ENCODE results near the gene CABLES2. TPM values are rescaled to one million over a fixed set of nuclear protein-coding genes. Genes with fewer than 3 reads are reported as not detected.

The CABLES2 gene
- total and polyA plus RNA-seq, 4 experiments from 2014 or later, result 0.45 to 7.5 (median 3.8) TPM

DNA sequence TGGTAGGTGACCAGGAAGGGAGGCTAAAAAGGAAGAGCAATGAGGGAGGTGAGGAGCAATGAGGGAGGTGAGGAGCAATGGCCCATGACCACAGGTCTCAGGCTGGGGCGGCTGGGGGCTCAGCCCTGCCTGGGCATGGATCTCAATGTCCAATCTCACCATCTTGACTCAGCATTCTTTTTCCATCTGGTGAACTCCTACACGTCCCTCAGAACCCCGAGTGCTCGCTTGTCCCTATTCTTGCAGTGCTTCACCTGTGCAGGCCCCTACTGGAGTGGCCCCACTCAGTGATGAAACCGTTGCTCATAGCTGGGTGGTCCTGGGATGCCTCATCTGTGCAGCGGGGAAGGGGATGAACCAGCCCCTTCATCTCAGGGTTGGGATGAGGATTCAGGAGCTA lies 37.2 kb upstream of the CABLES2 start:
- ChIA-PET POLR2A (ENCODE audit: partially characterized antibody) (no interaction called here), CTCF (ENCODE audit: partially characterized antibody) (interaction anchor here (0.5 kb wide), 1 partner anchor 285 kb away, joined by 3 read pairs; no protein-coding TSS in a partner anchor)
- Mint-ChIP-seq H3K9me3 (peaks cover 0 to 2% (median 0%) of the 10 kb centered on the region in 8 donors), H3K27me3 (peaks cover 6 to 12% of the 10 kb centered on the region in 2 donors), H3K27ac (no peak overlapping the region), H3K4me1 (no peaks in the 10 kb centered on the region), H3K4me3 (no peak overlapping the region), H3K36me3 (no peaks in the 10 kb centered on the region)
- H3K9me3 ChIP-seq (ENCODE audit: control insufficient read depth in 1 of 2, low read length in 2 of 2), result no peaks in the 10 kb centered on the region
- H3K27ac ChIP-seq (ENCODE audit: low read depth, low read length), result no peak overlapping the region
- H3K27me3 ChIP-seq (ENCODE audit: insufficient read depth, low read length), result no peaks in the 10 kb centered on the region
- no peak for DNase-seq
- no peaks in the 10 kb centered on the region for H3K36me3 ChIP-seq (ENCODE audit: insufficient read depth, low read length)
- intact Hi-C loops (cut with micrococcal nuclease), result no loop called here
- no peak overlapping the region for H3K4me3 ChIP-seq (ENCODE audit: low read length in 2 of 2)
- no peaks in the 10 kb centered on the region for H3K4me1 ChIP-seq (ENCODE audit: insufficient read depth, low read length)

DNA sequence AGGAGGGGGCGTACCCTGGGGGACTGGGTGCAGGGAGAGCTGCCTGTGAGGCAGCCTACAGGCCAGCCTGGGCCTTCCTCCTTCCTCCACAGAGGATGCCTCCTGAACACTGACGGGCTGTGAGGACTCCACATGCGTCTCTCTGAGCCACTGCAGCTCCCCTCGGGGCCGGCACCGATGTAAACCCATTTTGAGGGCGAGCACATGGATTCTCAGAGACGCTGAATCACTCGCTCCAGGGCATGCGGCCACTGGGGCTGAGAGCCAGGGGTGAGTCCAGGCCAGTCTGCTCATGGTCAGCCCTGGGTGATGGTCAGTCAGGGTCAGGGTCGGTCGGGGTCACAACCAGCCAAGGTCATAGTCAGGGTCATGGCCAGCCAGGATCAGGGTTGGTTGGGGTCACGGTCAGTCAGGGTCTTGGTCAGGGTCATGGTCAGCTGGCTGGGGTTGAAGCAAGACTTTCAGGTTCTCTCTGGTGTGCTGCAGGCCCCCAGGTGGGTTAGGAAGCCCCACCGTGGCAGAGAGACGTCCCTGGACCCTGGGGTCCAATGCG lies 35.0 kb upstream of the CABLES2 start:
- peaks cover 0 to 2% (median 0%) of the 10 kb centered on the region in 8 donors for H3K9me3 Mint-ChIP-seq
- H3K27ac Mint-ChIP-seq, result no peak overlapping the region

DNA sequence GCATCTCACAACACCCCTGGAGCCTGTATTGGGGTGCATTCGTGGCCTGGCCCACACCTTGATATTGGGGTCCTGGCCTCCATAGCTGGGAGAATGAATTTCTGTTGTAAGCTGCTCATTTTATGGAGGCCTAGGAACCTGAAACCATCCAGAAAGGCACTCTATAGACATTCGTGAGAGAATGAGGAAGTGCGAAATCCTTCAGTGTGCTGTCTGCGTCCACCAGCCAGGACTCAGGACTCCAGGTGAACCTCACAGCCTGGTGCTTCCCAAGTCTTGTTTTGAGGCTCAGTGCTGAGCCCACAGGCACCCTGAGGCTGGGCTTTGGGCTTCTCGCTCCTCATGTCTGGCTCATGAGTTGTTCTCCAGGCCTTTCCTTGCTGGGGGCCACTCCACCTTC lies 32.1 kb upstream of the CABLES2 start:
- peaks cover 0 to 4% (median 0%) of the 10 kb centered on the region in 8 donors for H3K9me3 Mint-ChIP-seq
- DNase-seq, result no peak
- H3K27me3 Mint-ChIP-seq, result peaks cover 11 to 22% of the 10 kb centered on the region in 2 donors
- no peak overlapping the region for H3K4me3 Mint-ChIP-seq
- ChIA-PET CTCF (ENCODE audit: partially characterized antibody) (interaction anchor here (1.1 kb wide), 1 partner anchor 10 kb away, joined by 3 read pairs; no protein-coding TSS in a partner anchor), POLR2A (ENCODE audit: partially characterized antibody) (no interaction called here)
- H3K4me3 ChIP-seq (ENCODE audit: low read length in 2 of 2), result no peak overlapping the region
- no peaks in the 10 kb centered on the region for H3K4me1 ChIP-seq (ENCODE audit: insufficient read depth, low read length)
- H3K27ac Mint-ChIP-seq, result no peak overlapping the region
- H3K4me1 Mint-ChIP-seq, result no peaks in the 10 kb centered on the region
- H3K27me3 ChIP-seq (ENCODE audit: insufficient read depth, low read length), result peaks cover 4% of the 10 kb centered on the region
- intact Hi-C loops (cut with micrococcal nuclease), result no loop called here
- H3K36me3 ChIP-seq (ENCODE audit: insufficient read depth, low read length), result no peaks in the 10 kb centered on the region
- no peaks in the 10 kb centered on the region for H3K36me3 Mint-ChIP-seq
- no peaks in the 10 kb centered on the region for H3K9me3 ChIP-seq (ENCODE audit: control insufficient read depth in 1 of 2, low read length in 2 of 2)
- no peak overlapping the region for H3K27ac ChIP-seq (ENCODE audit: low read depth, low read length)

More for the DNA sequence above, 35.0 kb upstream of the CABLES2 start:
- intact Hi-C loops (cut with micrococcal nuclease), result no loop called here
- no peaks in the 10 kb centered on the region for H3K36me3 Mint-ChIP-seq
- ChIA-PET CTCF (ENCODE audit: partially characterized antibody) (interaction anchor here (1.2 kb wide), 1 partner anchor 11 kb away, joined by 3 read pairs; no protein-coding TSS in a partner anchor), POLR2A (ENCODE audit: partially characterized antibody) (no interaction called here)
- H3K27me3 ChIP-seq (ENCODE audit: insufficient read depth, low read length), result no peaks in the 10 kb centered on the region
- H3K4me1 ChIP-seq (ENCODE audit: insufficient read depth, low read length), result no peaks in the 10 kb centered on the region
- H3K4me3 Mint-ChIP-seq, result no peak overlapping the region
- no peak overlapping the region for H3K4me3 ChIP-seq (ENCODE audit: low read length in 2 of 2)
- H3K4me1 Mint-ChIP-seq, result no peaks in the 10 kb centered on the region
- no peak for DNase-seq
- H3K9me3 ChIP-seq (ENCODE audit: control insufficient read depth in 1 of 2, low read length in 2 of 2), result no peaks in the 10 kb centered on the region
- H3K27me3 Mint-ChIP-seq, result peaks cover 6 to 15% of the 10 kb centered on the region in 2 donors
- H3K36me3 ChIP-seq (ENCODE audit: insufficient read depth, low read length), result no peaks in the 10 kb centered on the region
- H3K27ac ChIP-seq (ENCODE audit: low read depth, low read length), result no peak overlapping the region

DNA sequence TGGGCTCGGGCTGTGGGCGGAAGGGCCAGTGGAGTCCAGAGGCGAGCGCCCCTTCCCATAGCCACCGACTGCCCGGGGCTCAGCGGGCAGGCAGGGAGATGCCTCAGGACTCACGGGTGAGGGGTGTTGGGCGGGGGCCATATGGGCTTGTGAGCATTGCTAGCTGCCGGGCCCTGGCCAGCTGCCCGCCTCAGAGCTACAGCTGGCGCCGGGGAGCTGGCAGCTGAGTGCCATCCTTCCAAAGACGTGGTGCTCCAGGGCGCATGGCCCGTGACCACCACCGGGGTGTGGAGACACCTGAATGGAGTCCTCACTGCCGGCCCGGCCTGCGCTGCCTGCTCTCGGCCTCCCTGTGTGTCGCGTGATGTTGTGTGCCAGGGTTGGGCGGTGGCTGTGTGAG lies 30.8 kb upstream of the CABLES2 start:
- Histone ChIP-seq H3K27me3 (ENCODE audit: insufficient read depth, low read length) (peaks cover 4% of the 10 kb centered on the region), H3K4me1 (ENCODE audit: insufficient read depth, low read length) (no peaks in the 10 kb centered on the region), H3K27ac (ENCODE audit: low read depth, low read length) (no peak overlapping the region), H3K9me3 (ENCODE audit: control insufficient read depth in 1 of 2, low read length in 2 of 2) (no peaks in the 10 kb centered on the region), H3K4me3 (ENCODE audit: low read length in 2 of 2) (no peak overlapping the region), H3K36me3 (ENCODE audit: insufficient read depth, low read length) (no peaks in the 10 kb centered on the region)
- H3K9me3 Mint-ChIP-seq, result peaks cover 0 to 4% (median 0%) of the 10 kb centered on the region in 8 donors
- intact Hi-C loops (cut with micrococcal nuclease), result no loop called here
- no peak for DNase-seq
- no peaks in the 10 kb centered on the region for H3K36me3 Mint-ChIP-seq
- CTCF ChIA-PET (ENCODE audit: partially characterized antibody), result no interaction called here
- POLR2A ChIA-PET (ENCODE audit: partially characterized antibody), result no interaction called here
- H3K4me1 Mint-ChIP-seq, result no peaks in the 10 kb centered on the region
- peaks cover 13 to 22% of the 10 kb centered on the region in 2 donors for H3K27me3 Mint-ChIP-seq
- H3K4me3 Mint-ChIP-seq, result no peak overlapping the region
- H3K27ac Mint-ChIP-seq, result peak overlapping the region in 1 of 7 donors; percentile 72

DNA sequence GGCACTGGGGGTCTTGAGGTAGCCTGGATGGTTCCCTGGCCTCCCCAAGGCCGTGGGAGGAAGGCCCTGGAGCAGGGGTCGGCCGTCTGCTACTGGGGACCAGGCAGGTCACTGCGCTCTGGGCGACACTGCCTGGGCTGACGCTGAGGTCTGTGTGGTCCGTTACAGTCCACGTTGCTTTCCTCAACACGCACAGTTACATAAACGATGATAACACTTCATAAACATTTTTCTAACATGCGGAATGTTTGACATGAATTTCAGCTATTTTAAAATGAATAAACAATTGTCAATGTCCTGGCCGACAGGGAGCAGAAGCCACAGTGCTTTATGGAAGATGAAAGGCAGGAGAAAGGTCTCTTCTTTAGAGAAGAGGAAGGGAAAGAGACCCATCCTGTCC lies 30.4 kb upstream of the CABLES2 start:
- Mint-ChIP-seq H3K4me3 (no peak overlapping the region), H3K27ac (no peak overlapping the region), H3K9me3 (peaks cover 0 to 4% (median 0%) of the 10 kb centered on the region in 8 donors), H3K36me3 (no peaks in the 10 kb centered on the region), H3K4me1 (no peaks in the 10 kb centered on the region), H3K27me3 (peaks cover 11 to 19% of the 10 kb centered on the region in 2 donors)
- Histone ChIP-seq H3K36me3 (ENCODE audit: insufficient read depth, low read length) (no peaks in the 10 kb centered on the region), H3K27ac (ENCODE audit: low read depth, low read length) (no peak overlapping the region), H3K27me3 (ENCODE audit: insufficient read depth, low read length) (peaks cover 4% of the 10 kb centered on the region), H3K9me3 (ENCODE audit: control insufficient read depth in 1 of 2, low read length in 2 of 2) (no peaks in the 10 kb centered on the region), H3K4me1 (ENCODE audit: insufficient read depth, low read length) (no peaks in the 10 kb centered on the region), H3K4me3 (ENCODE audit: low read length in 2 of 2) (no peak overlapping the region)
- intact Hi-C loops (cut with micrococcal nuclease), result no loop called here
- DNase-seq, result no peak
- ChIA-PET POLR2A (ENCODE audit: partially characterized antibody) (no interaction called here), CTCF (ENCODE audit: partially characterized antibody) (no interaction called here)

DNA sequence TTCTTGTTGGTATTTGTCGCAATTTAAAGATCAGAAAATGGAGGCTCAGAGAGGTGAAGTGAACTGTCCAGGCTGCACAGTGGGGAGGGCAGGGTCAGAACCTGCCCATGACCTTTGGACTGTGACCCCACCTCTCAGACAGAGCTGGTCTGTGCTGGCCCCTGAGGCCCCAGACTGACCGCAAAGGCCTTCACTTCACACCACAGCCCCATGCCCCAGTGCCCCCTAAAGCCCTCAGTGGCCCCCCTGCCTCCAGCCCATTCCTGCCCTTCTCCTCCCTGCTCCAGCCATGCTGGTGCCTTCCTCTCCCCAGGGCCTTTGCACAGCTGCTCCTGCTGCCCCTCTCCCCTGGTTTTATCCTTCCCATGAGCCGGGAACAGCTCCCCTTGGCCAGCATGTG lies 29.6 kb upstream of the CABLES2 start:
- H3K27me3 ChIP-seq (ENCODE audit: insufficient read depth, low read length), result peaks cover 4% of the 10 kb centered on the region
- ChIA-PET CTCF (ENCODE audit: partially characterized antibody) (no interaction called here), POLR2A (ENCODE audit: partially characterized antibody) (no interaction called here)
- no peak overlapping the region for H3K4me3 ChIP-seq (ENCODE audit: low read length in 2 of 2)
- Mint-ChIP-seq H3K27ac (no peak overlapping the region), H3K36me3 (no peaks in the 10 kb centered on the region), H3K27me3 (peaks cover 12 to 19% of the 10 kb centered on the region in 2 donors), H3K9me3 (peaks cover 0 to 4% (median 0%) of the 10 kb centered on the region in 8 donors), H3K4me1 (no peaks in the 10 kb centered on the region), H3K4me3 (no peak overlapping the region)
- intact Hi-C loops (cut with micrococcal nuclease), result no loop called here
- H3K36me3 ChIP-seq (ENCODE audit: insufficient read depth, low read length), result no peaks in the 10 kb centered on the region
- H3K9me3 ChIP-seq (ENCODE audit: control insufficient read depth in 1 of 2, low read length in 2 of 2), result no peaks in the 10 kb centered on the region
- DNase-seq, result no peak
- no peaks in the 10 kb centered on the region for H3K4me1 ChIP-seq (ENCODE audit: insufficient read depth, low read length)
- H3K27ac ChIP-seq (ENCODE audit: low read depth, low read length), result no peak overlapping the region

DNA sequence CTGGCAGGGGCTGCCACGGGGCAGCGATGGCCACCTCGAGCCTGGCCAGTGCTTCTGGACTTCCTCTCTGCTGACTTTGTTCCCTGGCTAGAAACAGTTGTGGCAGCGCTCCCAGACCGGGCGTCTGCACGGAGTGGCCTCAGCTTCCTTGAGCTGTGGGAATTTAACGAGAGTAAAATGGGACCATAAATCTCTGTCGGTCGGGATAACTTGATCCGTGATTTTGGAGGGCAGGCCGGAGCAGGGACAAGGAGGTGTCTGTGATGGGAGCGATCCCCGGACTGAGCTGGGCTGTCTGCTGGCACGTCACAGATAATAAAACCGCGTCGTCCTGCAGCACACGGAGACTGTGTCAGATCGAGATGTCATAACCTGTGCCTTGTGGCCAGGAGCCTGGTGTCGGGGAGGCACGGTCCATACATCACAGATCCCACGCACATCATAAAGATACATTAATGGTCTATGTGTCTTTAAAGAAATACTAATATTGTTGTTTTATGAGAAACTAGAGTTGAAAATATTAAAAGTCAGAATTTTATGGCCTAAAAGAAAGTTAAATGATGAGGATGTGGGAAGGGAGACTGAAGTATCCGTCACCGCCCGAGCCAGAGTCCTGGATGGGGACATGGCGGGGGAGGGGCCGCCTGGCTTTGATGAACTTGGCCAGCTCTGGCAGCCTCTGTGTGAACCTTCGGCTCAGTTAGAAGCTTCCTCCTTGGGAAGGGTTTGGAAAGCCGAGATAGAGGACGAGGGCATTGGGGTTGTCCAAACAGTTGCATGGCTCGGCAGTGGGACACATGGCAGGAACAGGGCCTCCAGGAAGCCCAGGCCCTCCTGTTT lies 26.8 kb upstream of the CABLES2 start:
- Mint-ChIP-seq H3K4me1 (peaks cover 0 to under 1% (median 0%) of the 10 kb centered on the region in 4 donors), H3K27me3 (peaks cover 12 to 28% of the 10 kb centered on the region in 2 donors), H3K9me3 (peaks cover 0 to 2% (median 0%) of the 10 kb centered on the region in 8 donors), H3K4me3 (no peak overlapping the region), H3K27ac (no peak overlapping the region), H3K36me3 (no peaks in the 10 kb centered on the region)
- no peak for DNase-seq
- intact Hi-C loops (cut with micrococcal nuclease), result no loop called here
- Histone ChIP-seq H3K9me3 (ENCODE audit: control insufficient read depth in 1 of 2, low read length in 2 of 2) (no peaks in the 10 kb centered on the region), H3K36me3 (ENCODE audit: insufficient read depth, low read length) (no peaks in the 10 kb centered on the region), H3K4me3 (ENCODE audit: low read length in 2 of 2) (no peak overlapping the region), H3K27me3 (ENCODE audit: insufficient read depth, low read length) (peaks cover 4% of the 10 kb centered on the region), H3K27ac (ENCODE audit: low read depth, low read length) (no peak overlapping the region), H3K4me1 (ENCODE audit: insufficient read depth, low read length) (no peaks in the 10 kb centered on the region)
- POLR2A ChIA-PET (ENCODE audit: partially characterized antibody), result no interaction called here
- CTCF ChIA-PET (ENCODE audit: partially characterized antibody), result no interaction called here

Measured in CD4-positive, alpha-beta memory T cell (primary cell).